Activated T-cell treated with anti-CD3 and anti-CD28 coated beads, Interleukin-2, amount 50 U/mL, for 1 hour (primary cell): ENCODE data around the gene MSTN.

Experiments
- DNase-seq: peaks from one replicate; pipeline ENCODE4 v3.0.0-alpha.2; 2020

Gene MSTN

DNA sequence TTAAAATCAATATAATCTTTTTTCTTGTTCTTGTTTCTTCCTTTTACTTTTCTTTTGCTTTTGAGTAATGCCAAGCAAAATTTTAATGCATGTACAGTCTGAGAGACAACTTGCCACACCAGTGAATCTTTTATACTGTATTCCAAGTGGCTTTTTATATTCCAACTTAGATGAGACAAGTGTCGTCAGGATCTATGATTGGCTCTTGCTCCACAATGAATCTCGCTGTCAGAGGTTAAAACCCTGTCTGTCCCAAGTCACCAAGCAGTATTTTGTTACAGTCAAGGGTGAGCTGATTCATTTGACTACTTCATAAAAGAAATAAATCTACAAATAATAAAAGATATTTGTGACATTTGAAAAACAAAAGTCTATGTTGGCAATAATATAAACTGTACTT lies at the start of gene MSTN:
TSS of gene MSTN (minus strand) at position 129 of the 400 bp plus-strand sequence. CDS start 133 bp downstream, outside the sequence.
- DNase-seq = no peak

DNA sequence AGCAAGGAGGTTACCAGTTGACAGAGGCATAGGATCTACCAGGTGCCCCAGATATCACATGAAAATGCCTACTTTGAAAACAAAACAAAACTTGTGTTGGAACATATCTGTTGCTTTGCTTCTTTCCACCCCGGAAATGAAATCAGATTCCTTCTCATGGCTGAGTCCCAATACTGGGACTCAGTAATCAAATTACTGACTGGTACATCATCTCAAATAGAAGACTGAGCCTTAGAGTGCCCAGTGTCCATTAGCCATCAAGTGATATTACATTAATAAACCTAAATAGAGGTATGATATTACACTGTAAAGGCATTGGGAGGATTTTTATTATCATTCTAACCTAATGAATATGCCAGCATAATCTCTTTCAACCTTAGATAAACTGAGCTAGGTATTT lies 48.6 kb upstream of the MSTN start:
- DNase-seq = no peak

DNA sequence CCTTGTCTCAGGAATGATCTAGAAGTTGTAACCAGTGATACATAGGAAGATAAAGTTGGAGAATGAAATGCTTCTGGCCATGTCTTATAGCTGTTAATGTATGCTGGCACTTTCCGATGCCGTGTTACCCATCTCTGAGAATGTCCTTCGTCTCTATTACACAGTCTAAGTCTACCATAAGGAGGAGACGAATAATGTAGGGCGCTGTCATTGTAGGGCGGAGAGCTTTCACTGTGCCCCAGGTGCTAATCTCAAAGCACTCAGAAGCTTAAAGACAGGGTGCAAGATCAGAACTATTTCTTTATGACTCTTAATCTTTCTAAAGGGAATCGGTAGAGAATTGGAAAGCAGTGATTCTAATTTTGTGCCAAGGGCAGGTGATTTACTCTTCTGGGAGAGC lies 48.2 kb upstream of the MSTN start:
- no peak for DNase-seq

DNA sequence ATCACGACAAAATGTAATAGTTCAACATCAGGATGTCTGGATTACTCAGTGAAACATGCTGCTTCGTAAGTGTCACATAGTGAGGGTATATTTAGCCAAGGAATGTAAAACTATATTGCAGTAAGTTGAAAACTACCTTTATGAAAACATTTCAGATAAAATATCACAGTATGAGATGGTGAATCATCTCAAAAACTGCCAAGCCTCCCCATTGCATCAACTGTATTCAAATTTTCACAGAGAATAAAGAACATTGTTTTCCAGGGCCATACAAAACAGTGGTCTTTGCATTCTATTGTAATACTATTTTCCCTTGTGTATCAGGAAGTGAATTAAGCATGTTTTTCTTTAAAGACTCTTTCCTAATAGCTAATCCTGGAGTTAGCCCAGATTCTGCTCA lies 47.6 kb upstream of the MSTN start:
- no peak for DNase-seq

DNA sequence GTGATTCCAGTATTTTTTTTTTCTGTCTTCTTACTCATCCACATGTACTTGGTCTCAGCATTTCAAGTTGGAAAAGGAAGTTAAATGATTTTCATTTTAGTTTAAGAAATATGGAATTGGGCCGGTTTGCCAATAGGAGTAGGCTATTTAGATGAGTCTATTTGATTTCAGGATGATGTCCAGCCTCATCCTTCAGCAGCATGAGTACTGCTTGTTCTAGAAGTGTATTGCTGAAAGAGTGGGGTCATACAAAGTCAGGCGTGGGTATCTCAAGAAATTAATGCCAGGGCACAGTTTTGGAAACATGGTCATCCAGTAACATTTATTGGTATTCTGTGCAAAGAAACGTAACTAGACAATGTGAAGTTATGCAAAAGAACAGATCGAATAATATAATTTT lies 44.9 kb upstream of the MSTN start:
- DNase-seq = no peak

DNA sequence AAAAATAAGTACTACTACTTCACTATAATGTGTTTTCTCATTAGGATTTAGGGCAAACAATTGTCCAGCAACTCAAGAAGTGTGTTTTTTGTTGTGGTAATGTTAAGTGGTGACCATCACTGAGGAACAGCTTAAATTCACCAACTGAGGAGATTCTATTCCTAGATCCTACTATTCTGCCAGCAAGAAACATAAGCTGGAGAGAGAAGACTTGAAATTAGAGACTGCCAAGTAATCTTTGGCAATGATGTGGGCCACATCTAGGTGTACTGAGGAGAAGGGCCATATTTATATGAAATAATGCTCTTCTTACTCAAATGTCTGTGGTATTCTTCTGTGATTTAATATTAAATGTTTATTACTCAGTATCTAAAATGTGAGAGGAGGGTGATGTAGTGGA lies 44.3 kb upstream of the MSTN start:
- DNase-seq = no peak

DNA sequence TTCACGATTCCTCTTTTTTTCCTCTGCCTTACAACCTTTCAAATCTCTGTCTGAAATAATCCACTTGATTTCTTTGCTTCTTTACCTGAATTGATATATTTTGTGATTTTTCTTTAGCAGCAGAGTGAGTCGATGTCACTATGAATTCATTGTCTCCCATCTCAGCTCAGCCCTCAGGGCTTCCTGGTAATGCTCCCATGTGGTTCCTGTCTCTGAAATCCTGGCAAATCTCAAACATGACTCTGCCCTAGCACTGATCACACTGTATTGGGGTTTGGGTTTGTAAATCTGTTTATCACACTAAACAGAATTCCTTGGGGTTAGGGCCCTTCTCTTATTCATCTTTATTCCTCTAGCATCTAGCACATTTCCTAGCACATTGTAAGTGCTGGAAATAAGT lies 43.0 kb upstream of the MSTN start:
- DNase-seq = no peak

DNA sequence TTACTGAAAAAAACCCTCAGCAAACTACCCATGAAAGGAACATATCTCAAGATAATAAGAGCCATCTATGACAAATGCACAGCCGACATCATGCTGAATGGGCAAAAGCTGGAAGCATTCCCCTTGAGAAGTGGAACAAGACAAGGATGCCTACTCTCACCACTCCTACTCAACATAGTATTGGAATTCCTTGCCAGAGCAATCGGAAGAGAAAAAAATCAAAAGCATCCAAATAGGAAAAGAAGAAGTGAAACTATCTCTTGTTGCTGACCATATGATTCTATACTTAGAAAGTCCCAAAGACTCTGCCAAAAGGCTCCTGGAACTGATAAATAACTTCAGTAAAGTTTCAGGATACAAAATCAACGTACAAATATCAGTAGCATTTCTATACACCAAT lies 40.6 kb upstream of the MSTN start:
- no peak for DNase-seq

DNA sequence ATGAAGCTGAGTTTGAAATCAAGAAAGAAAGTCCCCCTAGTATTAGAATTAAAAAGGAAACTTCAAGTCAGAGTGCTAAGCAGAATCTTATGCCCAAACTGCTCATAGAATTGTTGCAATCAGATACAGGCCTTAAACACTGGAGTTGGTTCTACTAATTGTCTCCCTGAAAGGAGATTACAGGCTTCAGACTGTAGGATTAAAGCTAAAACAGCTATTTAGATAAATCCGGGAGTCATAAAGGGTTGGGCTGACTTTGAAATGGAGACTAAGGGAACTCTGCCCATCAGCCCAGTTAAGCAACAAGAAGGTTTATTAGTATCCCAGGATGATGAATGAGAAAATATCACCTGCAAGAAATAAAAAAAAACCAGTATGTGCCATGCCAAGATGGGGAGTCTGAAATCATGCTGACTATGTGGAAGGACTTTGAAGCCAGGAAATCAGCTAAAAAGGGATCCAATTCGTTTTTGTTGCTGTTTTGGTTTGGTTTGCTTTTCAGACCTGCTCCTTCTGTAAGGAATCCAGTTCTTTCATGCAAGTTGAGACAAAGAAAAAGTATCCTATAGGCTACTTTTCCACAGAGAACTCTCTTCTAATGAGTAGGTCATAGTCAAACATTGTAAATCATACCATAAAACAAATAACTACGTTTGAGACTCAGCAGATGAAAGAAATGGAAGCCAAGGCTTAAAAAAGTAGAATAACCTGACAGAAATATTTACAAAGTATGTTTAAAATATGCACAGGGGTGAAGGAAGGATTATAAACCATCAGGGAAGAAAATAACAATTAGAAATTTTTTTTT lies 37.6 kb upstream of the MSTN start:
- no peak for DNase-seq

DNA sequence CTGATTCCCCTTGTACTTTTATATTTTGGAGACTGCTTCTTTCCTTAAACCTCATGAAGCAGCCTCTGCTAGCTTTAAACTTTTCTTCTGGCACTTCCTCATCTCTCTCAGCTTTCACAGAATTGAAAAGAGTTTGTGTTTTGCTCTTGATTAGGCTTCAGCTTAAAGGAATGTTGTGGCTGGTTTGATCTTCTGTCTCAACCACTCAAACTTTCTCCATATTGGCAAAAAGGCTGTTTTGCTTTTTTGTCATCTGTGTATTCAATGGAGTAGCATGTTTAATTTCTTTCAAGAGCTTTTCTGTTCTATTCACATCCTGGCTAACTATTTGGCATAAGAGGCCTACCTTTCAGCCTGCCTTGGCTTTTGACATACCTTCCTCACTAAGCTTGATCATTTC lies 36.3 kb upstream of the MSTN start:
- DNase-seq = no peak

DNA sequence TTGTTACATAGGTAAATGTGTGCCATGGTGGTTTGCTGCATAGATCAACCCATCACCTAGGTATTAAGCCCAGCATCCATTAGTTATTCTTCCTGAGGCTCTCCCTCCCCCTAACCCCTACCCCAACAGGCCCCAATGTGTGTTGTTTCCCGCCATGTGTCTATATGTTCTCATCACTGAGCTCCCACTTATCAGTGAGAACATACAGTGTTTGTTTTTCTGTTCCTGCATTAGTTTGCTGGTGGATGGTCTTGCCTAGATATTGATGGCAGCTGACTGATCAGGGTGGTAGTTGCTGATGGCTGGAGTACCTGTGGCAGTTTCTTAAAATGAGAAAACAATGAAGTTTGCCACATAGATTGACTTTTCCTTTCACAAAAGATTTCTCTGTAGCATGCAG lies 34.6 kb upstream of the MSTN start:
- DNase-seq = no peak

DNA sequence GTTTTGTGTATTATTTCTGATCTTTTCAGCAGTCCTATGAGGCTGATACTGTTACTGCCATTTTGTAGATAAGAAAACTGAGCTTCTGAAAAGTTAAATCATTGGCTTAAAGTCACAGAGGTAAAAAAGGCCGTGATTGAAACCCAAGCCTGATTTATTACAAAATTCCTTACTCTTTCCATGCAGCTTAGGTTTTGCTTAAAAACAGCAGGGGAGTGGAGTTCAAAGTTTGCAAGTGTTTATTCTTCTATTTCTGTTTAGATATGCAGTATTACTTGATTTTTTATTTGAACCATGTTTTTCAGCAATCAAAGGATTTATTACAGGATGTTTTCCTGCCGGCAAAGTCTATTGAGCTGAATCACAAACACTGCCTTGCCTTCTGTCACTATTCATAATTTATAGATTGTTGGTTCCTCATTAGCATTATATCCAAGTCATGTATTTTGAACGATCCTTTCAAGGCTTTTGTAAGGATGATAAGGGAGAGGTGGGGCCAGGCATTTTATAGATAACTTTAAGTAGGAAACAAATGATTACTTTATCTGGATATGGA lies 31.9 kb upstream of the MSTN start:
- DNase-seq = no peak

DNA sequence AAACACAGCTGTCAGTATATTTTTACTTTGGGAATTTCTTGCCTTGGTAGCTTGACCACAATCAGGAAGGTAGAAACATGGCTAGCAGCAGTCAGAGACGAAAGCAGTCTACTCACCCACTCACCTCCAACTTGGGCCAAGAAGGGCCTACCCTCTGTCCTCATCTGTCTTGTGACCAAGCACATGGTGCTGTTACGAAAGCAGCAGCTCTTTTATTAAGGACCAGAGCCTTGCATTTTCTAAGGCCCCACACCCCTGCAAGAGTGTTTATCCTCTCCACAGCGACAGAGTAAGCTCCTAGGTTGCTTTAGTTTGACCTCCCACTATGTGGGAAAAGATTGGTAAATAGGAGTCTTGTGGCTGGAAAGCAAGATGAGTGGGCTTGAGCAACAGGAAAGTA lies 31.3 kb upstream of the MSTN start:
- DNase-seq = no peak

DNA sequence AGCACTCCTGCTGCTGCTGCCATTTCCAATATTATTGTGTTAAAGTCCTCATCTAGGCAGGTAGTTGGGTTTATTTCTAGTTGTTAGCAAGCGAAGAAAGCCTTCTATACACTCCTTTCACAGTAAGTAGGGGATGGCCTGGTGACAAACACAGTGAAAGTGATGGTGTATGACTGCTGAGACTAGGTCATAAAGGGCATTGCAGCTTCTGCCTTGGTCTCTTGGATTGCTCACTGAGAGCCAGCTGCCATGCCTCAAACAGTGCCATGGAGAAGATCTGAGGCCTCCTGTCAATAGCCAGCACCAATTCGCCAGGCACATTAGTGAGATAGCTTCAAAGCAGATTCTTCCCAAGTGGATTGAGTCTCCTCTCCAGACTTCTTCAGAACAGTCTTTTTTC lies 27.6 kb upstream of the MSTN start:
- DNase-seq = no peak

DNA sequence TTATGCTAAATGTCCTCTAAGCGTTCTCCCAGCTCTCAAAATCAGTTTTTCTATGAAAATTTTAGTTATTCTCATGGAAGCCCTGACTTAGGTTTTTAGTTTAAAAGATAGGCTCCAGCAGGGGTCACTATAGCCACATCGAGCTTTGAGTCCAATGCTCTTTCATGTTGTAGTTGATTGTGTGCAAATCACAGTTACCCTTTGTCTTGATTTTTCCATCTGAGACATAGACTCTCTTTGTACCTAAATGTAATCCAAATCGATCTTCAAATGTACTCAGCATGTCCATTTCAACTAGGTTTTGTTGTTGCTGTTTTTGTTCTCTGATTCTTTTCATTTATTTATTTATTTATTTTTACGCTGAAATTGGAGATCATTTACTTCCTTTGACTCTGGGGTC lies 26.4 kb upstream of the MSTN start:
- no peak for DNase-seq

DNA sequence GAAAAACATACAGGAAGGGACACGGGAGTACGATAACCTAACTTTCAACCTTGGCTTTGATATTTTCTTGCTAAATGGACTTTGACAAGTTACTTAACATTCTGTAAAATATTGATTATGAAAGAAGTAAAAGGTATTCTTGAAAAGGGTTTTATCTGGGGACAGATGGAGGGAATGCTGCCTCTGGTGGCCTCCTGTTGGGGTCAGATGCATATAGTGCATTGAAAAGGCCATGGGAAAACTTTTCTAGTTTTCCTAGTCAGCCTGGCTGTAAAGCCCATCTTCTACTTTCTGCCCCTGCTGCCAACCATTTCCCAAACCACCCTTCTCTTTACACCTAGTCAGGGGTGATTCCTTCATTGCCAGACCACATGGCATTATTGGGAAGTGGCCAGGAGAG lies 22.2 kb upstream of the MSTN start:
- no peak for DNase-seq

DNA sequence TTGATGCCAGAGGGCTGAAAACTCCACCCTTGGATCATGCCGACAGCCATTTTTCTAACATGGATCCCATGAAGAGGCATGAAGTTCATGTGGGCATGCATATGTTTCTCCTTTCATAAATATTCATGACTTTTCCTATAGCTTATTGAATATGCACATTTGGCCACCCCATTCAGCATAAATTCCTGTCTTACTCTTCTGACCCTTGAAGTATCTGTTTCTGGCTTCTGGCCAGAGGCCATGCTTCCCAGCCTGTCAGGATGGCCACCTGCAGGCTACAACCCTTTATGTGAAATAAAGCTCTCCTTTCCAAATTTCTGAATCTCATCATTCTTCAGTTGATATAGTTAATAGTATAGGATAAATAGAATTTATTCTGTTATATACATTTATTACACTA lies 19.6 kb upstream of the MSTN start:
- no peak for DNase-seq

DNA sequence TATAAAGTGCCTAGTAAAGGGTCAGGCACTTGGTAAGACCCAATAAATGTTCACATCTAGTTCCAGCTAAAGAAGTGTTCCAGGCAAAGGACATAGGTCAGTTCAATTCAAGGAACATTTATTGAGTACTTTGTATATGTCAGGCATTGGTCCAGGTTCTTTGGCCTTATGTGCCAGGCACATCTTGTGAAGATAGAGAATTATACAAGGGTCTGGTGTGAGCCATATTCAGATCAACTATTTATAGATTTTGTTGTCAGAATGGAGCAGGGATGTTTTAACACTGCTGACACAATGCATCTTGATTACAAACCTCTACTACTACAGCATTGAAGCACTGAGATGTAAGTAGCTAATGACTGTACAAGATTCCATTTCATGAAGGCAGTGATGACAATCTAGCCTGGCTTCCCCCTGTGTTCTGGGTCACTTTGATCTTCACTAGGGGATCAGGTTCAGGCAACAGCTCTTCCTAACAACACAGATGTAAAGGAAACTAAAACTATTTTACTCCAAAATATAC lies 18.1 kb upstream of the MSTN start:
- DNase-seq = no peak

DNA sequence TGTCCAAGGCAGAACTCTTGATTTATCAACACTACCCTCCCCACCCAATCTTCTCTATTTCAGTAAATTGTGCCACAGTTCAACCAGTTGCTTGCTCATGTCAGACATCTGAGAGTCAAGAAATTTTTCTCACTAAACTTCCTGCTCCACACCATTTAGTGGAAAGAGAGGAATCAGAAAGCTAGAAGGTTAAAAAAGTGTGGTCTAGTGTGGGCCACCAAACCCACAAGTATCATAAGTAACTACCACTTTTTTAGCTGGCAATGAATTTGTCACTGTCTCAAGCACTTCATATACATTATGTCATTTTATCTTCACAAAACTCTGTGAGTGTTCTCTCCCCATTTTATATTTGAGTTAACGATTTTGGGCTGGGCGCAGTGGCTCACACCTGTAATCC lies 16.6 kb upstream of the MSTN start:
- DNase-seq = no peak

DNA sequence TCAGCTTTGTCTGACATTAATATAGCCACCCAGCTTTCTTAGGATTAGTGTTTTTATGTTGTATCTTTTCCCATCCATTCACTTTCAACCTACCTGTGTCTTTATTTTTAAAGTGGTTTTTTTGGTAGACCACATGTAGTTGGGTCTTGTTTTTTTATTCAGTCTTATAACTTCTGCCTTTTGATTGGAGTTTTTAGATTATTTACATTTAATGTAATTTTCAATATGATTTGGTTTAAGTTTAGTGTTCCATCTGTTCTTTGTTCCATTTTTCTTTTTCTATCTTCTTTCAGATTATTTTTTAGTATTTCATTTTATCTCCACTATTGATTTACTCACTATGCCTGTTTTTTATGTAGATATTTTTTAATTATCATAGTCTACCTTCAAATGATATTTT lies 13.1 kb upstream of the MSTN start:
- DNase-seq = no peak

DNA sequence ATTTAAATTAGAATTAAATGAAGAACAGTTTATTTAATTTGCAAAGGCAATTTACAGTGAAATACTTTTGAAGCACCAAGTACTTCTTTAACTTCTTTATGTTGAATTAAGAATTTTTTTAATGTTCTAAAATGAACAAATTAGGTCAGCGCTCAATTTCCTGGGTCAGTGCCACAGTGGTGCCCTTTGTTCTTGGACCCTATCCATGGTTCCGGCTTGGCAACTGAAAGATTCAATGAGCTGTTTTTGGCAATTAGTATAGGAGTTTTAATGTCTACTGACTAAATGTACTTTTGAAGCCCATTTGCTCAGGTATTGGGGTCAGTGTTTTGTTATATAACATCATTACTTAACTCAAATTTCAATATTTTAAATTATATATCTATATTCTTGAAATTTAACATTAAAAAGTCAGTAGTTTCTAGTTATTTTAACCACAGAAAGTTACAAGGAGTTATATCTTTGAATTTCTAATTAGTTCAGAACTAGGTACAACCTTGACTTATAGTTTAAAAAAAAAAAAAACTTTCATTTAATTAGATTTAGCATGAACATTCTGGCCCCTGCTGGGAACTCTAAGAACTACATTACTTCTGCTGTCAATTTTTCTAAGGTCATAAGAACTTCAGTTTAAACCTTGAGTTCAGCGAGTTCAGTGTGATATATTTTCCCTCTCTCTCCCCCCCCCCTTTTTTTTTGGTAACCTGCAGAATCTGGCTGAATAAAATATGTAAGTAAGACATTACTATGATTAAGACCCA lies 7.6 kb upstream of the MSTN start:
- no peak for DNase-seq

DNA sequence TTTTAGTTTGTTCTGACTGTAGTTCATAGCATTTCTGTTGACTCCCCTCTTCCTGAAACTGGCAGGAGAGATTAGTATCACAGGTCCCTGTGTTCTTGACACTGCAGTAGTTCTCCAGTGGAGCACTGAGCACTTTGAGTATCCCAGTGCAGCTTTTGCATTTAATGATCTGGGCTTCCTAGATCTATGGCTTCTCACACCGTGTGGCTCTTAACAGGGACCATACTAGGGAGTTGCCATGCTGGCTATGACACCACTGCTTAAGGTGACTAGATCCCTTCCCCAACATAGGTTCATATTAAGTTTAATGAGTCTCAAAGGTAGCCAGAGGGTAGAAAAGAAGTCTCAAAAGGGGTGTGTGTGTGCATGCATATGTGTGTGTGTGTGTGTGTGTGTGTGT lies 6.2 kb upstream of the MSTN start:
- DNase-seq = no peak

DNA sequence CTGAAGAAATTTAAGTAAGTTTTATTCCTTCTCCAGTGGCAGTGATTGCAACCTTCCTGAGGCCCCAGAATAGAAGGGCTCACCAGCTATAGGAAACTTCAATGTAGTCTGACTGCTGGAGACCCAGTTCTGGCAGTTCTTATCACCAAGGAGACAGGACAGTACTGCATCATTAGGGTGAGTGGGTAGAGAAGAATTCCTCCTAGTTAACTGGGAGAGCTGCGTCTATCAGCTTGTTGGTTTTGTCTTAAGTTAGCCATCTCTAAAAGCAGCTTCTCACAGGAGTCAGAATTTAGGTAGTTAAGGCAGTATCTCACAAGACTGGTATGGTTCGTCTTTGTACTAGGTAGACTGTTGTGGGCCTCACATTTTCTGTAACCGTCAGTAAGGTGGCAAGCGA lies 3.3 kb upstream of the MSTN start:
- DNase-seq = no peak

DNA sequence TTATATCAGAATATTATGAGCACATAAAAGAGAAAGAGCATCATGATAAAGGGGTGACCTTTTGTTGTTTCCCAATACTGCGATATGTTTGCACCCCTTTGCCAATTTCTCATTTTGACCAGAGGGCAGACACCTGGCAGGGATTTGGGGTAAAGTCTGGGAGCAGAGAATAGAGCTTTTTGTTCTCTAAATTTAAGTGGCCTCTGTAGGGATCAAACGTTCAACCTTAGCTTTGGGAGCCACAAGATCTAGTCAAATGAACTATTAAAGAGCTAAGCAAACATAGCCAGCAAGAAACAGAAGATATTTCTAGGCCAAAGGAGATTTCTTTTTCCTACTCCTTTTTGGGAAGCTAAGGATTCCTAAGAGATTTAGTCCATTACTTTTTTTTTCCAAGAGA lies 1.1 kb upstream of the MSTN start:
- no peak for DNase-seq
